Gastrocnemius medialis (tissue), 4 donors: ENCODE measurements around the gene EOLA2.
"Not testable (repeated sequence)": the region's sequence is repeated elsewhere in the genome, so short reads cannot be mapped to it uniquely, and the experiment has no call there.

Source experiments
- CTCF ChIP-seq, 5 experiments: fragments of 450-650 bp in 3 of 5; fragments of 200-600 bp in 2 of 5; sonication (generic) in 2 of 5; IDR thresholded peaks in 4 of 5; conservative IDR thresholded peaks in 1 of 5; 1 replicate in 4 of 5; 2 replicates in 1 of 5; pipeline ENCODE4 v1.5.1; 2016 to 2019; ENCODE audit warnings: antibody characterized with exemption in 5 of 5, mild to moderate bottlenecking in 3 of 5, moderate library complexity in 3 of 5
- POLR2A ChIP-seq, 2 donors: fragments of 450-650 bp; IDR thresholded peaks; one replicate each; pipeline ENCODE4 v1.6.1; 2017; ENCODE audit warnings: antibody characterized with exemption in 2 of 2, mild to moderate bottlenecking in 2 of 2, moderate library complexity in 2 of 2

- TF ChIP-seq CTCF (IDR thresholded peaks at IDR 0.05 in 4 of 5, conservative IDR thresholded peaks at IDR 0.05 in 1 of 5); POLR2A (IDR thresholded peaks at IDR 0.05): not testable (repeated sequence)
These were observed 10.9 kb downstream of the EOLA2 start for GRCh38 chrX:149927245-149927963.
